OCI-LY7 (cell line): Measurements from ENCODE around the gene HEPHL1. TPM values are rescaled to one million over a fixed set of nuclear protein-coding genes. Genes with fewer than 3 reads are reported as not detected.
"Not testable (repeated sequence)": the region's sequence is repeated elsewhere in the genome, so short reads cannot be mapped to it uniquely, and the experiment has no call there.

Source experiments
- BruUV-seq: library from RNA; stranded (reverse); fragments of 400-500 nt; replicated peaks from 2 replicates; lab custom pipeline; 2021; lab: Mats Ljungman, UMichigan
- CTCF ChIA-PET: fragments of 300-600 bp; sonication (Branson Sonifier 250); formaldehyde crosslinking; loops from one replicate; lab custom pipeline; 2022; ENCODE audit warnings: antibody characterized with exemption; ENCODE audit not compliant: unreplicated experiment; lab: Charles Lee
- POLR2A ChIA-PET: fragments of 300-600 bp; sonication (Branson Sonifier 250); formaldehyde crosslinking; loops from one replicate; lab custom pipeline; 2022; ENCODE audit warnings: antibody characterized with exemption; lab: Charles Lee
- DNase-seq: peaks from one replicate; pipeline ENCODE4 v3.0.0-alpha.2; 2015; ENCODE audit warnings: low spot score
- H2AFZ ChIP-seq: fragments of 200-600 bp; sonication (generic), shearing (Covaris generic); 2 replicates; pipeline ENCODE4 v1.6.1; 2014; ENCODE audit warnings: mild to moderate bottlenecking, antibody characterized with exemption, low read length, moderate library complexity
- H3K27ac ChIP-seq: fragments of 200-600 bp; sonication (generic); 2 replicates; pipeline ENCODE4 v1.5.1; 2014; ENCODE audit warnings: mixed run types, low read depth, mild to moderate bottlenecking, moderate library complexity, low read length, inconsistent platforms; ENCODE audit not compliant: poor library complexity, severe bottlenecking
- H3K36me3 ChIP-seq: fragments of 200-600 bp; sonication (generic); 2 replicates; pipeline ENCODE4 v1.6.1; 2014; ENCODE audit warnings: mild to moderate bottlenecking, antibody characterized with exemption, low read length, moderate library complexity, mixed read lengths; ENCODE audit not compliant: insufficient read depth
- H3K4me1 ChIP-seq: fragments of 200-600 bp; sonication (generic); 2 replicates; pipeline ENCODE4 v1.5.1; 2014; ENCODE audit warnings: mild to moderate bottlenecking, low read length; ENCODE audit not compliant: insufficient read depth, poor library complexity, severe bottlenecking
- H3K4me2 ChIP-seq: fragments of 200-600 bp; sonication (generic); 2 replicates; pipeline ENCODE4 v1.6.1; 2014; ENCODE audit warnings: mild to moderate bottlenecking, low read length
- H3K4me3 ChIP-seq: fragments of 200-600 bp; sonication (generic); 2 replicates; pipeline ENCODE4 v1.5.1; 2014; ENCODE audit warnings: mild to moderate bottlenecking, low read depth, low read length; ENCODE audit not compliant: poor library complexity, severe bottlenecking
- H3K79me2 ChIP-seq: fragments of 200-600 bp; sonication (generic); 2 replicates; pipeline ENCODE4 v1.6.1; 2016; ENCODE audit warnings: low read depth, mild to moderate bottlenecking, low read length, moderate library complexity, mixed read lengths; ENCODE audit not compliant: insufficient read depth
- H3K9me2 ChIP-seq: fragments of 200-600 bp; sonication (generic); 2 replicates; pipeline ENCODE4 v1.6.1; 2016; ENCODE audit warnings: mild to moderate bottlenecking, low read length, mixed read lengths; ENCODE audit not compliant: insufficient read depth
- H3K9me3 ChIP-seq: fragments of 200-600 bp; sonication (generic); 2 replicates; pipeline ENCODE4 v1.6.1; 2014; ENCODE audit warnings: mild to moderate bottlenecking, mixed run types, low read length, mixed read lengths
- H4K20me1 ChIP-seq: fragments of 200-600 bp; sonication (generic); 2 replicates; pipeline ENCODE4 v1.6.1; 2014; ENCODE audit warnings: mild to moderate bottlenecking, antibody characterized with exemption, low read length, moderate library complexity, mixed read lengths; ENCODE audit not compliant: insufficient read depth
- EZH2phosphoT487 ChIP-seq: fragments of 200-600 bp; sonication (generic); IDR thresholded peaks from 2 replicates; pipeline ENCODE4 v1.6.1; 2018; ENCODE audit warnings: low read depth, borderline replicate concordance, mild to moderate bottlenecking, mixed run types, antibody characterized with exemption, low read length, moderate library complexity, mixed read lengths
- intact Hi-C: fragments of 100-400 bp; cut with micrococcal nuclease; formaldehyde crosslinking; loops from one replicate; pipeline ENCODE4 v1.10.0; 2022; ENCODE audit not compliant: unreplicated experiment
- total RNA-seq, 2 experiments: library from RNA; depleted of rRNA in 1 of 2; stranded (reverse); fragments of >200 nt in 1 of 2; shearing (Covaris generic) in 1 of 2; gene quantifications; 2 replicates each; pipeline ENCODE4 v1.2.3, GENCODE V29; 2014 to 2022
- TF ChIP-seq, protein P1 (sequence below): fragments of 200-600 bp; sonication (generic); conservative IDR thresholded peaks from 2 replicates; pipeline ENCODE4 v1.5.1; 2014; ENCODE audit warnings: mild to moderate bottlenecking, antibody characterized with exemption, low read length, moderate library complexity, mixed read lengths

The HEPHL1 gene
- total RNA-seq, 2 experiments from 2014 or later, result not detected

- H3K9me3 ChIP-seq, result no peaks in the 10 kb centered on the region
- no TSS peak for BruUV-seq
- H3K4me1 ChIP-seq, result no peaks in the 10 kb centered on the region
- ChIA-PET POLR2A (no interaction called here), CTCF (no interaction called here)
- H4K20me1 ChIP-seq, result no peaks in the 10 kb centered on the region
- no peaks in the 10 kb centered on the region for H3K79me2 ChIP-seq
- no peaks in the 10 kb centered on the region for H3K9me2 ChIP-seq
- no peak overlapping the region for H3K27ac ChIP-seq
- no peak overlapping the region for H3K4me2 ChIP-seq
- intact Hi-C loops, result no loop called here
- H3K36me3 ChIP-seq, result no peaks in the 10 kb centered on the region
- no peak overlapping the region for H2AFZ ChIP-seq
- no peak for DNase-seq
- no peak overlapping the region for H3K4me3 ChIP-seq
- TF ChIP-seq EZH2phosphoT487, result no peak
- TF ChIP-seq, protein P1, sequence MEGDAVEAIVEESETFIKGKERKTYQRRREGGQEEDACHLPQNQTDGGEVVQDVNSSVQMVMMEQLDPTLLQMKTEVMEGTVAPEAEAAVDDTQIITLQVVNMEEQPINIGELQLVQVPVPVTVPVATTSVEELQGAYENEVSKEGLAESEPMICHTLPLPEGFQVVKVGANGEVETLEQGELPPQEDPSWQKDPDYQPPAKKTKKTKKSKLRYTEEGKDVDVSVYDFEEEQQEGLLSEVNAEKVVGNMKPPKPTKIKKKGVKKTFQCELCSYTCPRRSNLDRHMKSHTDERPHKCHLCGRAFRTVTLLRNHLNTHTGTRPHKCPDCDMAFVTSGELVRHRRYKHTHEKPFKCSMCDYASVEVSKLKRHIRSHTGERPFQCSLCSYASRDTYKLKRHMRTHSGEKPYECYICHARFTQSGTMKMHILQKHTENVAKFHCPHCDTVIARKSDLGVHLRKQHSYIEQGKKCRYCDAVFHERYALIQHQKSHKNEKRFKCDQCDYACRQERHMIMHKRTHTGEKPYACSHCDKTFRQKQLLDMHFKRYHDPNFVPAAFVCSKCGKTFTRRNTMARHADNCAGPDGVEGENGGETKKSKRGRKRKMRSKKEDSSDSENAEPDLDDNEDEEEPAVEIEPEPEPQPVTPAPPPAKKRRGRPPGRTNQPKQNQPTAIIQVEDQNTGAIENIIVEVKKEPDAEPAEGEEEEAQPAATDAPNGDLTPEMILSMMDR, result no peak
Measured at GRCh38 chr11:94117197-94117574, 96.0 kb downstream of the HEPHL1 start.

DNA sequence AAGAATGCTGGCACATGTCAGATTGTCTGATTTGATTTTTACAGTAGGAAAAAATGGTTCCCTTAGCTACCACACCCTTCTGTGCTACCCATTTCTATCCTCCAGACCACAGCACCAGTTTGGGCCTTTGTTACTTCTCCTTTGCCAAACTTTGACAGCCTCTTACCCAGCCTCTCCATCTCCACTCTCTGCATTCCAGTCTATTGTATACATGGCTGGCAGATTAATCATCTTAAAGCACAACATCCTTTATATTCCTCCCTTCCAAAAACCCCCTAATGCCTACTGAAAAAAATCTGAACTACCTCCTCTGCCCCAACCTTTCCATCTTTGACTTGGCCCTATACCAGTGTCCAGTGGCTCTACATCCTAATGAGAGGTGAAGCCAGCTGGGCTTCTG lies 96.7 kb downstream of the HEPHL1 start:
- H3K36me3 ChIP-seq, result no peaks in the 10 kb centered on the region
- H3K79me2 ChIP-seq, result no peaks in the 10 kb centered on the region
- no peak for TF ChIP-seq EZH2phosphoT487
- TF ChIP-seq, protein P1, result no peak
- no peak overlapping the region for H3K27ac ChIP-seq
- DNase-seq, result no peak
- intact Hi-C loops, result no loop called here
- no peaks in the 10 kb centered on the region for H3K9me2 ChIP-seq
- H4K20me1 ChIP-seq, result no peaks in the 10 kb centered on the region
- ChIA-PET CTCF (no interaction called here), POLR2A (no interaction called here)
- no peaks in the 10 kb centered on the region for H3K9me3 ChIP-seq
- no peaks in the 10 kb centered on the region for H3K4me1 ChIP-seq
- H2AFZ ChIP-seq, result no peak overlapping the region
- no peak overlapping the region for H3K4me2 ChIP-seq
- BruUV-seq, result no TSS peak
- no peak overlapping the region for H3K4me3 ChIP-seq

GRCh38 chr11:94119676-94120075 lies 98.5 kb downstream of the HEPHL1 start:
- H3K36me3 ChIP-seq, intact Hi-C loops, H3K4me3 ChIP-seq, H3K4me2 ChIP-seq, H3K9me3 ChIP-seq, DNase-seq, H2AFZ ChIP-seq, H3K27ac ChIP-seq, H3K9me2 ChIP-seq, H3K79me2 ChIP-seq, CTCF ChIA-PET, H3K4me1 ChIP-seq, H4K20me1 ChIP-seq, BruUV-seq: not testable (repeated sequence)
- POLR2A ChIA-PET, result interaction anchor here (0.6 to 1.6 kb wide), 2 partner anchors 9 to 108 kb away, joined by 3 to 4 read pairs; no protein-coding TSS in a partner anchor

DNA sequence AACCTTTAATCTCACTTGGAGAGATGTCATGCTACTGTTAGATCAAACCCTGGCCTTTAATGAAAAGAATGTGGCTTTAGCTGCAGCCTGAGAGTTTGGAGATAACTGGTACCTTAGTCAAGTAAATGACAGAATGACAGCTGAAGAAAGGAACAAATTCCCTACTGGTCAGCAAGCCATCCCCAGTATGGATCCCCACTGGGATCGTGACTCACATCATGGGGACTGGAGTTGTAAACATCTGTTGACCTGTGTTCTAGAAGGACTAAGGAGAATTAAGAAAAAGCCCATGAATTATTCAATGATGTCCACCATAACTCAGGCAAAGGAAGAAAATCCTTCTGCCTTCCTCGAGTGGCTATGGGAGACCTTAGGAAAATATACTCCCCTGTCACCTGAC lies 99.4 kb downstream of the HEPHL1 start:
- POLR2A ChIA-PET, result interaction anchor here (1.6 kb wide), 1 partner anchor 10 kb away, joined by 4 read pairs; no protein-coding TSS in a partner anchor
- CTCF ChIA-PET, H3K4me2 ChIP-seq, H3K27ac ChIP-seq, H3K9me2 ChIP-seq, H3K9me3 ChIP-seq, H2AFZ ChIP-seq, H3K4me1 ChIP-seq, H4K20me1 ChIP-seq, H3K4me3 ChIP-seq, BruUV-seq, DNase-seq, intact Hi-C loops, H3K36me3 ChIP-seq, H3K79me2 ChIP-seq: not testable (repeated sequence)
